Neural cell (in vitro differentiated cells): ENCODE measurements around the gene RARRES1. TPM values are rescaled to one million over a fixed set of nuclear protein-coding genes. Genes with fewer than 3 reads are reported as not detected.

ENCODE experiments used
- H2AFZ ChIP-seq: fragments of 200-600, 300-800 bp; sonication (generic), shearing (Covaris generic); 2 replicates; pipeline ENCODE4 v1.6.0; 2014; ENCODE audit warnings: low read depth, mild to moderate bottlenecking, antibody characterized with exemption, low read length, moderate library complexity
- H3F3A ChIP-seq: fragments of 200-600 bp; shearing (Covaris generic); 2 replicates; pipeline ENCODE4 v1.6.1; 2016; ENCODE audit warnings: mild to moderate bottlenecking, moderate library complexity, mixed read lengths, antibody characterized with exemption, low read length; ENCODE audit not compliant: insufficient read depth, poor library complexity, severe bottlenecking
- H3K27ac ChIP-seq: fragments of 200-600, 300-800 bp; sonication (generic), shearing (Covaris generic); 2 replicates; pipeline ENCODE4 v1.5.1; 2014; ENCODE audit warnings: mild to moderate bottlenecking, low read length, moderate library complexity
- H3K27me3 ChIP-seq: fragments of 300-800, 200-600 bp; sonication (generic), shearing (Covaris generic); 2 replicates; pipeline ENCODE4 v1.6.0; 2014; ENCODE audit warnings: mild to moderate bottlenecking, low read depth, low read length, moderate library complexity; ENCODE audit not compliant: insufficient read depth
- H3K36me3 ChIP-seq: fragments of 300-800, 200-600 bp; sonication (generic), shearing (Covaris generic); 2 replicates; pipeline ENCODE4 v1.5.1; 2014; ENCODE audit warnings: mild to moderate bottlenecking, antibody characterized with exemption, low read length, moderate library complexity; ENCODE audit not compliant: insufficient read depth
- H3K4me2 ChIP-seq: fragments of 300-800, 200-600 bp; sonication (generic), shearing (Covaris generic); 2 replicates; pipeline ENCODE4 v1.6.0; 2014; ENCODE audit warnings: mild to moderate bottlenecking, low read length
- H3K4me3 ChIP-seq: fragments of 300-800, 200-600 bp; sonication (generic), shearing (Covaris generic); 2 replicates; pipeline ENCODE4 v1.5.1; 2014; ENCODE audit warnings: mild to moderate bottlenecking, low read length, moderate library complexity
- H3K79me2 ChIP-seq: fragments of 200-600 bp; shearing (Covaris generic); replicated peaks from 2 replicates; pipeline ENCODE4 v1.6.0; 2014; ENCODE audit warnings: mild to moderate bottlenecking, low read length, moderate library complexity; ENCODE audit not compliant: insufficient read depth
- H3K9ac ChIP-seq: fragments of 300-800, 200-600 bp; sonication (generic), shearing (Covaris generic); 2 replicates; pipeline ENCODE4 v1.6.1; 2016; ENCODE audit warnings: mild to moderate bottlenecking, low read length, mixed read lengths
- H3K9me2 ChIP-seq: fragments of 200-600 bp; shearing (Covaris generic); 2 replicates; pipeline ENCODE4 v1.6.1; 2016; ENCODE audit warnings: mild to moderate bottlenecking, low read length, mixed read lengths; ENCODE audit not compliant: insufficient read depth
- H3K9me3 ChIP-seq: fragments of 200-600, 300-800 bp; sonication (generic), shearing (Covaris generic); 2 replicates; pipeline ENCODE4 v1.6.1; 2016; ENCODE audit warnings: mild to moderate bottlenecking, mixed run types, low read length, moderate library complexity, mixed read lengths
- H4K20me1 ChIP-seq: fragments of 200-600 bp; shearing (Covaris generic); 2 replicates; pipeline ENCODE4 v1.6.1; 2016; ENCODE audit warnings: mild to moderate bottlenecking, mixed run types; ENCODE audit not compliant: insufficient read depth
- CTCF ChIP-seq: fragments of 450-650 bp; IDR thresholded peaks from 2 replicates; pipeline ENCODE4 v1.5.1; 2014; ENCODE audit warnings: antibody characterized with exemption, mild to moderate bottlenecking, moderate library complexity; ENCODE audit not compliant: poor library complexity, severe bottlenecking
- RAD21 ChIP-seq: fragments of 450-650 bp; conservative IDR thresholded peaks from 2 replicates; pipeline ENCODE4 v1.6.1; 2014; ENCODE audit warnings: antibody characterized with exemption, mild to moderate bottlenecking, moderate library complexity
- REST ChIP-seq: IDR thresholded peaks from 2 replicates; pipeline ENCODE4 v1.6.1; 2012; ENCODE audit warnings: borderline replicate concordance
- SMC3 ChIP-seq: fragments of 450-650 bp; conservative IDR thresholded peaks from 2 replicates; pipeline ENCODE4 v1.6.1; 2014; ENCODE audit warnings: antibody characterized with exemption, mild to moderate bottlenecking, moderate library complexity; ENCODE audit not compliant: poor library complexity
- TAF1 ChIP-seq: IDR thresholded peaks from 2 replicates; pipeline ENCODE4 v1.6.1; 2012; ENCODE audit warnings: low read depth
- polyA minus RNA-seq: library from RNA; depleted of rRNA, polyadenylated mRNA; stranded (reverse); fragments of >200 nt; gene quantifications from 2 replicates; pipeline ENCODE4 v1.2.3, GENCODE V29; 2014
- polyA plus RNA-seq: library from polyadenylated mRNA; depleted of rRNA; stranded (reverse); fragments of >200 nt; gene quantifications from 2 replicates; pipeline ENCODE4 v1.2.3, GENCODE V29; 2014

The RARRES1 gene, protein sequence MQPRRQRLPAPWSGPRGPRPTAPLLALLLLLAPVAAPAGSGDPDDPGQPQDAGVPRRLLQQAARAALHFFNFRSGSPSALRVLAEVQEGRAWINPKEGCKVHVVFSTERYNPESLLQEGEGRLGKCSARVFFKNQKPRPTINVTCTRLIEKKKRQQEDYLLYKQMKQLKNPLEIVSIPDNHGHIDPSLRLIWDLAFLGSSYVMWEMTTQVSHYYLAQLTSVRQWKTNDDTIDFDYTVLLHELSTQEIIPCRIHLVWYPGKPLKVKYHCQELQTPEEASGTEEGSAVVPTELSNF
- not detected in 2 replicates for polyA plus RNA-seq
- polyA minus RNA-seq = not detected in 2 replicates

DNA sequence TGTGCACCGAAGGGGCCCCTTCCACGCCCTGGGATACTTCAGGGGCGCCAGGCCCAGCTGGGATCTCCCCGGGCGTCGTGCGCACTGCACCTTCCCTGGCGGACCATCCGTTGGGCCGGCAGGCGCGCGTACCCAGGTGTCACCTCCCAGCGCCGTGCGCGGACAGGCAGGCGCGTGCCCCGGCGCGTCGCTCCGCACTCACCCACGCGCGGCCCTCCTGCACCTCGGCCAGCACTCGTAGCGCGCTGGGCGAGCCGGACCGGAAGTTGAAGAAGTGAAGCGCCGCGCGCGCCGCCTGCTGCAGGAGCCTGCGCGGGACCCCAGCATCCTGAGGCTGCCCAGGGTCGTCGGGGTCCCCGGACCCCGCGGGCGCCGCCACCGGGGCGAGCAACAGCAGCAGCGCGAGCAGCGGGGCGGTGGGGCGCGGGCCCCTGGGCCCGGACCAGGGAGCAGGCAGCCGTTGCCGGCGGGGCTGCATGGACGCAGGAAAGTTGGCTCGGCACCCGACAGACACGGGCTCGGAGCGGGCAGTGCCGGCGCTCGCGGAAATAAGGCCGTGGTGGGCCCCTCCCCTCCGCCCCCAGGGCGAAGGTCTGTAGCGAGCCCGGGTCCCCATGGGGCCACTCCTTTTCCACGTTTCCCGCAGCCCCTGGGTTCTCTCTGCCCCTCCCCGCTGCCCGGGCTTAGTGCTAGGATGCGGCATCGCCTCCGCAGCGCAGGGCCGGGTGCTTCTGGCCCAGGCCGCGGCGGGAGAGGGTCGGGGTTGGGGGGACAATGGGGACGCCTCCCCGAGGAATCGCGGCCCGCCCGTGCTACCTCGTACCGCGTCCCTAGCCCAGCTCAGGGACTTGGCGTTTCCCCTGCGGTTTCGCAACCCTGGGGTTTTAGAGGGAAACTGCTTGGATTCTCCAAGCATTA lies at the start of gene RARRES1:
Gene RARRES1 (minus strand): TSS at position 520 of the 918 bp plus-strand sequence. CDS start 42 bp downstream, at position 478.
- TF ChIP-seq SMC3 = no peak
- Histone ChIP-seq H3F3A (no peaks in the 10 kb centered on the region), H3K27ac (no peak within 1 kb of the TSS), H3K4me2 (no peak within 1 kb of the TSS), H3K9me3 (no peaks in the 10 kb centered on the region), H3K9ac (peak within 1 kb of the TSS; percentile 16), H3K4me3 (peak within 1 kb of the TSS; percentile 65), H3K27me3 (peaks cover 20% of the 10 kb centered on the region), H3K79me2 (no peaks in the 10 kb centered on the region), H4K20me1 (no peaks in the 10 kb centered on the region), H3K9me2 (no peaks in the 10 kb centered on the region), H3K36me3 (no peaks in the 10 kb centered on the region), H2AFZ (no peak within 1 kb of the TSS)

DNA sequence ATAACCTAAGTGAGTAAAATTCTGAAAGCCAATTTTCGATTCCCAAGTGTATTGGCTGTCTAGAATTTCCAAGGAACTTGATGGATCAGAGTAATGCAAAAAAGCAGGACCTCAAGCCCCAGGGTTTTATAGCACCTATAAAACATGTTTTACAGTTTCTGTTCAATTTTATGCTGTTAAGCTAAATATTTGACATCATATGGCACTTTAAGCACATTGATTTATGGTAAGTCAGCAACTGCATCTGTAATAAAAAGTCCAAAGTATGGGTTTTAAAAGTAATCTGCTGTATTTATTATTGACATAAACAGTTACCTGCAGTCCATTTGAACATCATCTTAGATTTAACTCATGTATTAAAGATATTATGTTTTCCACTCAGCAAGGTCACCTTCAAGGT lies 49.6 kb upstream of the RARRES1 start:
- H3K9me2 ChIP-seq = no peaks in the 10 kb centered on the region

More for the DNA sequence above, 49.6 kb upstream of the RARRES1 start:
- no peak overlapping the region for H2AFZ ChIP-seq
- no peaks in the 10 kb centered on the region for H3K27me3 ChIP-seq
- no peak overlapping the region for H3K27ac ChIP-seq
- no peaks in the 10 kb centered on the region for H3K9me3 ChIP-seq
- H3F3A ChIP-seq = no peaks in the 10 kb centered on the region
- H3K4me2 ChIP-seq = no peak overlapping the region
- no peaks in the 10 kb centered on the region for H3K79me2 ChIP-seq
- TF ChIP-seq SMC3 (no peak), RAD21 (no peak), TAF1 (no peak), REST (no peak), CTCF (no peak)
- no peak overlapping the region for H3K4me3 ChIP-seq
- no peaks in the 10 kb centered on the region for H3K36me3 ChIP-seq
- H4K20me1 ChIP-seq = no peaks in the 10 kb centered on the region
- no peak overlapping the region for H3K9ac ChIP-seq
